Spinal cord (tissue), 10 donors: ENCODE results near the gene ARHGEF16. TPM values are rescaled to one million over a fixed set of nuclear protein-coding genes. Genes with fewer than 3 reads are reported as not detected.
A peak's percentile ranks its signal among the peaks of the same experiment; 100 is the strongest.

ENCODE experiments used
- DNase-seq, 6 donors: peaks; one replicate each; pipeline versions ENCODE4 v3.0.0 to v3.0.0-alpha.2; 2013 to 2015; ENCODE audit warnings: low spot score in 6 of 6, low read depth in 4 of 6
- H3K27ac ChIP-seq: one replicate; pipeline ENCODE4 v1.5.1; 2013; ENCODE audit warnings: low read depth, low read length, control low read depth
- H3K27me3 ChIP-seq: one replicate; pipeline ENCODE4 v1.6.1; 2013; ENCODE audit warnings: low read length; ENCODE audit not compliant: control insufficient read depth, insufficient read depth
- H3K36me3 ChIP-seq: one replicate; pipeline ENCODE4 v1.6.1; 2013; ENCODE audit warnings: low read length; ENCODE audit not compliant: control insufficient read depth, insufficient read depth
- H3K4me1 ChIP-seq: one replicate; pipeline ENCODE4 v1.6.1; 2013; ENCODE audit warnings: low read length; ENCODE audit not compliant: control insufficient read depth, insufficient read depth
- H3K4me3 ChIP-seq: one replicate; pipeline ENCODE4 v1.5.1; 2013; ENCODE audit warnings: low read depth, low read length, control low read depth
- H3K9me3 ChIP-seq: one replicate; pipeline ENCODE4 v1.6.1; 2013; ENCODE audit warnings: low read length; ENCODE audit not compliant: control insufficient read depth, insufficient read depth
- WGBS: methylation state at CpG from one replicate; pipeline ENCODE4 v1.1.5; 2013; ENCODE audit warnings: missing lambda C conversion rate; ENCODE audit not compliant: insufficient coverage; 5-methylcytosine and 5-hydroxymethylcytosine counted together
- polyA plus RNA-seq, 2 donors: library from polyadenylated mRNA; unstranded; fragments of 120-200 nt; gene quantifications; one replicate each; pipeline ENCODE4 v1.2.1, GENCODE V29; 2013; ENCODE audit not compliant: insufficient read length in 2 of 2
- total RNA-seq, 2 donors: library from RNA; depleted of rRNA in 1 of 2; stranded (reverse); fragments of 120-200 nt in 1 of 2; fragments of >200 nt in 1 of 2; gene quantifications; one replicate each; pipeline versions ENCODE4 v1.2.3 to v1.2.4, GENCODE V29; 2013 to 2014
- donor health status: healthy.

The ARHGEF16 gene
- total and polyA plus RNA-seq, 4 donors: 1.7 to 4.2 (median 3.2) TPM

DNA sequence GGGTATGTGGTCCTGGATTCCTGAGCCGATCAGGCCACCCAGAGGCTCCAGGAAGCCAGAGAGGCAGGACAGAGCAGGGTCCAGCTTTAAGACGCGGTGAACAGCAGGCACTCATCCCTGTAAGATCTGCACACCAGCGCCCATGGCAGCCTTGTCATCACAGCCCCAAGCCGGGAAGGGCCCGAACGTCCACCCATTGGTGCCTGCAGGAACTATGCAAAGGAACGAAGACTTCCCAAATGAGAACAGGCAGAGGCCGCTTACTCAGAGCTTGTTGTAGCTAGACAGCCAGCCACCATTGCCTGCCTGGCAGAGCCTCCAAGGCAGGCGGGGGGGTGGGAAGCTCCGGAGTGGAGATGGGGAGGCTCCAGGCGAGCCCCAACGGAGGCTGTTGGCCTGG lies 12.1 kb upstream of the ARHGEF16 start:
- Histone ChIP-seq H3K9me3 (no peaks in the 10 kb centered on the region), H3K4me1 (peaks cover 65% of the 10 kb centered on the region), H3K27me3 (no peaks in the 10 kb centered on the region), H3K4me3 (no peak overlapping the region), H3K27ac (peak overlapping the region; percentile 86), H3K36me3 (no peaks in the 10 kb centered on the region)
- no peak for DNase-seq
- 82% methylated on average over 13 of the region's 13 CpGs for WGBS

DNA sequence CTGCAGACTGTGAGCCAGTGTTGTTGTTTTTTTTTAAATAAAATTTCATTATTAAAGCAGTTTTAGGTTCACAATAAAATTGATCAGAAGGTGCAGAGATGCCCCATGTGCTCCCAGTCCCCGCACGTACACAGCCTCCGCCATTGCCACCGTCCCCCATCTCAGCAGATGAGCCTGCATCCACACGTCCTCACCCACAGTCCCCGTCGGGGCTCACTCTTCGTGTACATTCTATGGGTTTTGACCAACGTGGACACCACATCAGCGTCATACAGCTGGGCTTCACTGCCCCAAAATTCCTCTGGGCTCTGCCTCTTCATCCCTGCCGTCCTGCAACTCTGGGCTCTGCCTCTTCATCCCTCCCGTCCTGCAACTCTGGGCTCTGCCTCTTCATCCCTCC lies 11.6 kb upstream of the ARHGEF16 start:
- Histone ChIP-seq H3K4me1 (peaks cover 65% of the 10 kb centered on the region), H3K27ac (peak overlapping the region; percentile 86), H3K27me3 (no peaks in the 10 kb centered on the region), H3K4me3 (no peak overlapping the region), H3K9me3 (no peaks in the 10 kb centered on the region), H3K36me3 (no peaks in the 10 kb centered on the region)
- 94% methylated on average over 11 of the region's 12 CpGs for WGBS
- no peak for DNase-seq

DNA sequence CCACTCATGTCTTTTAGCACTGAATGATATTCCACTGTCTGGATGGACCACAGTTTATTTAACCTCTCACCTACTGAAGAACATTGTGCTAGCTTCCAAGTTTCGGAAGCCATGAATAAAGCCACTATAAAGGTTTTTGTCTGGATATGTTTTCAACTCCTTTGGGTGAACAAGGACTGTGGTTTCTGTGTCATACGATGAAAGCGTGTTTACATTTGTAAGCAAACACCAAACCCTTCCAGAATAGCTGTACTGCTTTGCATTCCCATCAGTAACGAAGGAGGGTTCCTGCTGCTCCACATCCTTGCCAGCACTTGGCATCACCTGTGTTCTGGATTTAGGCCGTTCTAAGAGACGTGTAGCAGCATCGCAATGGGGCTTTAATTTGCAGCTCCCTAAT lies 10.7 kb upstream of the ARHGEF16 start:
- DNase-seq: peak in 1 of 6 donors; percentile 36
- WGBS: 60% methylated on average over 4 of the region's 7 CpGs
- H3K9me3 ChIP-seq: no peaks in the 10 kb centered on the region
- no peak overlapping the region for H3K4me3 ChIP-seq
- no peaks in the 10 kb centered on the region for H3K27me3 ChIP-seq
- peaks cover 60% of the 10 kb centered on the region for H3K4me1 ChIP-seq
- no peaks in the 10 kb centered on the region for H3K36me3 ChIP-seq
- peak overlapping the region; percentile 67 for H3K27ac ChIP-seq

DNA sequence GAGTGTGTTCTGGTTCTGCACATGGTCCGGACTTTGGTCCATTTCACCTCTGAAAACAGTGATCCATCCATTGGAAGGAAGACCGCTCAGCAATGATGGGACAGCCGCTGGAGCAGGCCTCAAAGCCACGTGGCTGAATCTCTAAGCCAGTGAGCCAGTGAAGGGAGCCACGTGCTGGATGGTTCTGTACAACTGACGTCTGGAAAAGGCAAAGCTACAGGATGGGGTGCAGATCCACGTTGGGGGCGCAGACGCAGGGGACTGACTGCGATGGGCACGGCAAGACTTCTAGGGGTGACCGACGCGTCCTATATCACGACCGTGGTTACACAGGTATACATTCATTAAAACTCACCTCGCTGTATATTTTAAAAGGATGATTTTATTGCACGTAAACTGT lies 10.2 kb upstream of the ARHGEF16 start:
- H3K27me3 ChIP-seq: no peaks in the 10 kb centered on the region
- DNase-seq: no peak
- H3K9me3 ChIP-seq: no peaks in the 10 kb centered on the region
- H3K4me1 ChIP-seq: peaks cover 55% of the 10 kb centered on the region
- peak overlapping the region; percentile 67 for H3K27ac ChIP-seq
- 93% methylated on average over 10 of the region's 18 CpGs for WGBS
- H3K36me3 ChIP-seq: no peaks in the 10 kb centered on the region
- H3K4me3 ChIP-seq: no peak overlapping the region

DNA sequence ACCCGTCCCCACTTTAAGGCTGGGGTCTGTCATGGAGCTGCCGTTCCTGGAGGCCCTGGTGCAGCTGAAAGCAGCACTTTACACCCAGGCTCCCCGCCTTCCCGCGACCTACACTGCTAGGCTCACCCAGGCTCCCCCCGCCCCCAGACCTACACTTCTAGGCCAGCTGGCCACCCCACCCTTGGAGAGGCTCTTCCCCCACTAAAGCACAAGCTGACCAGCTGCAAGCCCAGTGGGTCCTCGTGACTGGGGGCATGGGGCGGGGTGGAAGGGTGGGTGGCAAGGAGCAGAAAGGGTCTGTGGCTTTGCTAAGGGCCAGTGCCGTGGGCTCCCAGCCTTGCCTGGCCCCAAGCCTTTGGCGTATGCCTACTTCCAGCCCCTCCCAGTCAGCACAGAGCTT lies 9.7 kb upstream of the ARHGEF16 start:
- no peaks in the 10 kb centered on the region for H3K36me3 ChIP-seq
- H3K9me3 ChIP-seq: no peaks in the 10 kb centered on the region
- WGBS: 82% methylated on average over 6 of the region's 10 CpGs
- no peaks in the 10 kb centered on the region for H3K27me3 ChIP-seq
- no peak overlapping the region for H3K4me3 ChIP-seq
- DNase-seq: no peak
- peaks cover 51% of the 10 kb centered on the region for H3K4me1 ChIP-seq
- peak overlapping the region; percentile 67 for H3K27ac ChIP-seq

DNA sequence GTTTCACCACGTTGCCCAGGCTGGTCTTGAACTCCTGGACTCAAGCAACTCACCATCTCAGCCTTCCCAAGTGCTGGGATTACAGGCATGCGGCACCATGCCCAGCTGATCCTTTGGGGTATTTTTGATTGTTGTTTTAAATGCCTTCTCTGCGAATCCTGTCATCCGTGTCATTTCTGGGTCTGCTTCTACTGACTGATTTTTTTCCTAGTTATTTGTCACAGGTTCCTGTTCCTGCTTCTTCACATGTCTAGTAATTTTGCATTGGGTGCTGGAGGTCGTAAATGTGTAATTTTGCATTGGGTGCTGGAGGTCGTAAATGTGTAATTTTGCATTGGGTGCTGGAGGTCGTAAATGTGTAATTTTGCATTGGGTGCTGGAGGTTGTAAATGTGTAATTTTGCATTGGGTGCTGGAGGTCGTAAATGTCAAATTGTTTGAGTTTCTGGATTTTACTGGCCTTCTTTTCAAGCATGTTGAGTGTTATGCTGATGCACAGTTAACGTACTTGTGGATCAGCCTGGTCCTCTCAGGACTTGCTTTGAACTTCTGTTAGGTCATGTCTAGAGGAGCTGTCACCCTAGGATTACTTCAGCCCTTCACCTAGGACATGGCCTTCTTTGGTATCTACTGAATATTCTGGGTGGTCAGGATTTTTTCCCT lies 4.1 kb upstream of the ARHGEF16 start:
- 91% methylated on average over 2 of the region's 9 CpGs for whole genome bisulfite sequencing
- no peak overlapping the region for H3K4me3 ChIP-seq
- H3K36me3 ChIP-seq: no peaks in the 10 kb centered on the region
- H3K27me3 ChIP-seq: peaks cover 11% of the 10 kb centered on the region
- DNase-seq: no peak
- no peaks in the 10 kb centered on the region for H3K9me3 ChIP-seq
- H3K27ac ChIP-seq: no peak overlapping the region
- H3K4me1 ChIP-seq: peaks cover 21% of the 10 kb centered on the region

DNA sequence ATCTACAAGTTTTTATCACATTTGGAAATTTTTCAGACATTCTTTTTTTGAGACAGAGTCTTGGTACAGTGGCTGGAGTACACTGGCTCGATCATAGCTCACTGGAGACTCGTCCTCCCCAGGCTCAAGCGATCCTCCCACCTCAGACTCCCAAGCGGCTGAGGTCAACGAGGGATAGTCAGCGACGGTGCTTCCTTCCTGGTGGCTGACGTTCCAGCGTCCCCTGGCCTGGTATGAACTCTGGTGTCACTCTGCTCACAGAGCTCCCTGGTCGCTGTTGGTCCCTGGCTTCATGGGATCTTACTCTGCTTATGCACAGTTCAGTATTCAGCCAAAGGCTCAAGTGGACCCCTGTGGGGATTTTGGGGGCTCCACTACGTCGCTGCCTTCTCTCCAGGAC lies 3.5 kb upstream of the ARHGEF16 start:
- Histone ChIP-seq H3K4me3 (no peak overlapping the region), H3K36me3 (no peaks in the 10 kb centered on the region), H3K4me1 (peaks cover 26% of the 10 kb centered on the region), H3K9me3 (no peaks in the 10 kb centered on the region), H3K27me3 (peaks cover 11% of the 10 kb centered on the region), H3K27ac (no peak overlapping the region)
- no peak for DNase-seq
- WGBS: 84% methylated on average over 12 of the region's 12 CpGs

DNA sequence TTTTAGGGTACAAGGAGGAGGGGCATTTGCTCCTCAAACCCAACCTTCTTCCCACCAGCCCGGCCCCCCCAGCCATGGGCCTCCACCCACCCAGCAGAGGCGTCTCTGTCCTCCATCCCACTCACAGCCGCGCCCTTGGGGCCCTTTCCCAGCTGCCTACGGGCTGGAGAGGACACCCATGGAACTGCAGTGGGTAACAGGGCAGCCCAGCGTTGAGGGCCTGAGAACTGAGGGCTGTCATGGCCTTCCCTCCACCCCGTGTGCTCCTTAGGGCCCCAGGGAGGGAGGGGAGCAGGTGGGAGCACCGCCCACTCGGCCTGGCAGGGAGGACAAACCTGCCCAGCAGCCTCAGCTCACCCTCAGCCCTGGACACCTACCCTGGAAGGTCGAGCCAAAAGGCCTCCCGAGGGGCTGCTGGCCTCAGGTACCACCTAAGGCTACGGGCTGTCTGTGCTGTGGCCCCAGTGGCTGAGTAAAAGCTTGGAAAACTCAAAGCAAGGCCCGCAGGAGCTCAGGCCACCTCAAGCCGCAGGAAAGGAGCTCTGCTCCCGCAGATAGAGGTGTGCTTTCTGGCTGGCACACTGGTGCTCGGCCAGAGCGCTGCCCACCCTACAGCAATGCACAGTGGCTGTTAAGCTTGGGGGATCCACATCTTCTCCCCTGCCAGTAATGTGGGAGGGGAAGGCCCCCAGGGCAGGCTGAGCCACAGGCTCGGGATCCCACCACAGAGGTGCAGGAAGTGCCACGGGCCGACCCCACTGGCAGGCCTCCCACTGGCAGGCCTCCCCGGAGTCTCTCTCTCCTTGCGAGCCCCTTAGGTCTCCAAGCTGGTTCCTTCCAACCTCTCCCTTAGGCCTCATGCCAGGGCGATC lies 2.2 kb upstream of the ARHGEF16 start:
- Histone ChIP-seq H3K27ac (no peak overlapping the region), H3K9me3 (no peaks in the 10 kb centered on the region), H3K4me1 (peaks cover 32% of the 10 kb centered on the region), H3K4me3 (no peak overlapping the region), H3K27me3 (peaks cover 11% of the 10 kb centered on the region), H3K36me3 (peaks cover 2% of the 10 kb centered on the region)
- no peak for DNase-seq
- 75% methylated on average over 16 of the region's 23 CpGs for WGBS

DNA sequence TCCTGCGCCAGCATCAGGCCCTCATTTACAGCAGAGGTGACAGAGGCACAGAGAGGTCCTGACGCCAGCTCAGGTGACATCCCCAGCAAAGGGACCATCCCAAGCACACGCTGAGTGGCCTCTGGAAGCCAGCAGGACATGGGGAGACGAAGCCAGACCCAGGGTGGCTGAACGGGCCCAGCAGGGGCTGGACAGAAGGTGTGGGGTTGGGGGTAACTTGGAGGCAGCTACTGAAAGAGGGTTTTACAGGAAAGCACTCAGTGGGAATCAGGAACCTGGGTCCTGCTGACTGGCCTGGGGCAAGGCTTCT lies 1.6 kb upstream of the ARHGEF16 start:
- Histone ChIP-seq H3K4me1 (peaks cover 38% of the 10 kb centered on the region), H3K9me3 (no peaks in the 10 kb centered on the region), H3K4me3 (no peak overlapping the region), H3K36me3 (peaks cover 2% of the 10 kb centered on the region), H3K27me3 (peaks cover 11% of the 10 kb centered on the region), H3K27ac (no peak overlapping the region)
- WGBS: 58% methylated on average over 5 of the region's 5 CpGs
- no peak for DNase-seq
